DND-41 (cell line): ENCODE results near the gene ADAMTSL2.

Source experiments
- CTCF ChIP-seq: IDR thresholded peaks from 2 replicates; pipeline ENCODE4 v1.5.1; 2012; ENCODE audit warnings: borderline replicate concordance, low read length, moderate library complexity, mild to moderate bottlenecking; ENCODE audit not compliant: poor library complexity, severe bottlenecking; ENCODE audit errors: extremely low read depth
- EZH2 ChIP-seq: IDR thresholded peaks from 3 replicates; pipeline ENCODE4 v1.6.1; 2012; ENCODE audit warnings: borderline replicate concordance, low read depth, mild to moderate bottlenecking, moderate library complexity, low read length, inconsistent platforms; ENCODE audit not compliant: severe bottlenecking

GRCh38 chr9:133492061-133493021 lies 42.2 kb upstream of the ADAMTSL2 start:
- TF ChIP-seq CTCF (no peak), EZH2 (no peak)
